GM21526 (cell line): Measurements from ENCODE around the gene PKP4.

Experiments
- ATAC-seq: cut with Tn5 transposase; IDR thresholded peaks from one replicate; pipeline ENCODE4 v1.9.1; 2021; ENCODE audit warnings: moderate library complexity; ENCODE audit not compliant: unreplicated experiment, low FRiP score

The PKP4 gene

DNA sequence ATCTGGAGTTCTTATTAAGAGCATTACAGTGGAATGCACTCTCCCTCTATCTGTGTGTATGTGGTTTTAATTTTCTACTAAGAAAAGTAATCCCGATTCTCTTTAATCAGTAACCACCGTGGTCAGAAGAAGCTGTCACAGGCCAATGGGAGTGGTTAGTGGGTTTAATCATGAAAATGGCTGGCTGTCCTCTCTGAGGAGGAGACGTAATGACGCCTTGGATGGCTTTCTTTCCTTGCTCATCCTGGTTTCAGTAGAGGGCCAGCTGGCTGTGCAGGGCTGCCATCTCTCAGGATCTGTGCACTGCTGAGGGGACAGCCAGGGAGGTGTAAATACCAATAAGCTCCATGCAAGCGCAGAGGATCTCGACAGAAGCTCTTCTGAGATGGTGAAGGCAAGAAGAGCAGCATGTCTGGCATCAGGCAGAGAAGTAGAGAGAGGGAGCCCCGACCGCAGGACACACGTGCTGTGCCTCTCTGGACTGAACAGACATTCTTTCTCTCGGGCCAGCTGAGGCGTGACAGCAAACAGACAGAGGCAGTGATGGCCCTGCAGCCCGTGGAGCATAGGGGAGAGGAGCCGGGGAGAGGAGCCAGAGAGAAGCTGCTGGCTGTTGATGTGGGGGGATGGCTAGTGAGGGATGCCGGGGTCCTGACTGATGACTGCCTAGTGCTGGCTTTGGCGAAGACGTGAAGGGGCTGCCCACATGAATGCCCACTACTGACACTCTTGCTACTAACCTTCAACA, 273.3 kb downstream of the PKP4 start:
- no peak for ATAC-seq

DNA sequence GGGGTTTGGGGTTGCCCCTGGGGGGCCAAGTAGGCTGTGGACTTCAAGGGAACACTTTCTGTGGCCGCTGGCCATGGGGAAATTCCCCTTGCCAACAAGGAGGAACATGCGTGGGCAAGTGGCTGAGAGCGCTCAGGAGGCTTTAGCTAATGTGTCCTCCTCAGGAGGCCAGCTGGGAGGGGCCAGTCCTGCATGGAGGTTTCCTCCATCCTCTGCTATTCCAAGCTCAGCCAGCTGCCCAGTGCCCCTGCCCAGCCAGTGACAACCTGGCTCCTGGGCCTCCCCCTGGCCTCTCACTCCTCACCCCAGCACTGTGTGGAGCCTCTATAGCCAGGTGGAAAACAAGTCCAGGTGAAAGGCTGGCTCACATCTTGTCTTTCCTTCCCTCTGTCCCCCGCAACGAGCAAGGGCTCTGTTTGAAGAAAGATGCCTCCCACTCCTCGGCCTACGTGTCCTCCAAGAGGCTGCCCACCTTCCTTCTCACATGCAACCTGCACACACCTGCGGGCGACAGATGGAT, 273.9 kb downstream of the PKP4 start:
- no peak for ATAC-seq

- no peak for ATAC-seq
Measured at GRCh38 chr2:158731386-158731785, 274.6 kb downstream of the PKP4 start.
